ENCODE measurements around the gene CPE.

The CPE gene

GRCh38 chr4:165367040-165367439 lies 11.8 kb upstream of the CPE start:
- DNase-seq = no peak

GRCh38 chr4:165368114-165368513 lies 10.7 kb upstream of the CPE start:
- DNase-seq = peak; percentile 62

- DNase-seq = no peak
These were observed 10.2 kb upstream of the CPE start for GRCh38 chr4:165368567-165368966.

GRCh38 chr4:165369522-165369921 lies 9.3 kb upstream of the CPE start:
- DNase-seq = no peak

GRCh38 chr4:165370530-165370929 lies 8.3 kb upstream of the CPE start:
- no peak for DNase-seq

GRCh38 chr4:165375465-165375864 lies 3.3 kb upstream of the CPE start:
- no peak for DNase-seq

- DNase-seq = no peak
These were observed 437 bp upstream of the CPE start for GRCh38 chr4:165378398-165378744.

GRCh38 chr4:165379678-165380064 lies 863 bp downstream of the CPE start:
- peak; percentile 44 for DNase-seq

- no peak for DNase-seq
These were observed 2.0 kb downstream of the CPE start for GRCh38 chr4:165380805-165381204.

- DNase-seq = peak; percentile 19
These were observed 3.1 kb downstream of the CPE start for GRCh38 chr4:165381821-165382373.

GRCh38 chr4:165382640-165383039 lies 3.8 kb downstream of the CPE start:
- DNase-seq = no peak

- DNase-seq = peak; percentile 60
These were observed 4.8 kb downstream of the CPE start for GRCh38 chr4:165383591-165384073.

GRCh38 chr4:165384186-165384585 lies 5.4 kb downstream of the CPE start:
- no peak for DNase-seq

GRCh38 chr4:165384598-165384997 lies 5.8 kb downstream of the CPE start:
- peak; percentile 25 for DNase-seq

GRCh38 chr4:165385126-165385525 lies 6.3 kb downstream of the CPE start:
- no peak for DNase-seq

GRCh38 chr4:165386328-165386727 lies 7.5 kb downstream of the CPE start:
- no peak for DNase-seq

GRCh38 chr4:165388756-165389155 lies 9.9 kb downstream of the CPE start:
- DNase-seq = no peak

GRCh38 chr4:165393051-165393450 lies 14.2 kb downstream of the CPE start:
- no peak for DNase-seq

GRCh38 chr4:165393704-165394103 lies 14.9 kb downstream of the CPE start:
- no peak for DNase-seq

- DNase-seq = no peak
These were observed 15.5 kb downstream of the CPE start for GRCh38 chr4:165394275-165394674.

GRCh38 chr4:165398570-165398969 lies 19.8 kb downstream of the CPE start:
- peak; percentile 94 for DNase-seq

GRCh38 chr4:165402375-165402774 lies 23.6 kb downstream of the CPE start:
- no peak for DNase-seq

- no peak for DNase-seq
These were observed 24.2 kb downstream of the CPE start for GRCh38 chr4:165403048-165403447.

- DNase-seq = peak; percentile 42
These were observed 24.8 kb downstream of the CPE start for GRCh38 chr4:165403637-165404036.

- no peak for DNase-seq
These were observed 25.3 kb downstream of the CPE start for GRCh38 chr4:165404080-165404479.

- no peak for DNase-seq
These were observed 25.9 kb downstream of the CPE start for GRCh38 chr4:165404696-165405095.
